DMS53 treated with DMSO at 0.1 percent for 48 hours (cell line): ENCODE measurements around the gene SNED1.

Experiments
- DNase-seq: peaks from one replicate; lab custom pipeline; 2025; ENCODE audit not compliant: unreplicated experiment; lab: John Stamatoyannopoulos, UW

SNED1 gene

GRCh38 chr2:240959941-240960308 lies 38.5 kb upstream of the SNED1 start:
- DNase-seq: no peak

GRCh38 chr2:240960309-240960970 lies 38.0 kb upstream of the SNED1 start:
- DNase-seq: no peak

- no peak for DNase-seq
Observed at GRCh38 chr2:240960971-240961876, 37.2 kb upstream of the SNED1 start.

- DNase-seq: no peak
Observed at GRCh38 chr2:240961910-240962299, 36.5 kb upstream of the SNED1 start.

GRCh38 chr2:240962300-240963064 lies 35.9 kb upstream of the SNED1 start:
- no peak for DNase-seq

- no peak for DNase-seq
Observed at GRCh38 chr2:240963065-240963867, 35.2 kb upstream of the SNED1 start.

- DNase-seq: no peak
Observed at GRCh38 chr2:240963868-240964703, 34.3 kb upstream of the SNED1 start.

- no peak for DNase-seq
Observed at GRCh38 chr2:240964704-240965295, 33.6 kb upstream of the SNED1 start.

- no peak for DNase-seq
Observed at GRCh38 chr2:240965296-240965904, 33.0 kb upstream of the SNED1 start.

- DNase-seq: no peak
Observed at GRCh38 chr2:240965905-240966456, 32.4 kb upstream of the SNED1 start.

GRCh38 chr2:240966457-240966905 lies 31.9 kb upstream of the SNED1 start:
- no peak for DNase-seq

- peak; percentile 25 for DNase-seq
Observed at GRCh38 chr2:240966906-240967680, 31.3 kb upstream of the SNED1 start.

- no peak for DNase-seq
Observed at GRCh38 chr2:240967681-240968621, 30.5 kb upstream of the SNED1 start.

- no peak for DNase-seq
Observed at GRCh38 chr2:240968731-240969624, 29.4 kb upstream of the SNED1 start.

- DNase-seq: no peak
Observed at GRCh38 chr2:240970104-240970503, 28.3 kb upstream of the SNED1 start.

- no peak for DNase-seq
Observed at GRCh38 chr2:240970816-240971215, 27.6 kb upstream of the SNED1 start.
